Body of pancreas (tissue), 4 donors: ENCODE results near the gene PPP4R1.
A peak's percentile ranks its signal among the peaks of the same experiment; 100 is the strongest.

Source experiments
- CTCF ChIP-seq, 7 experiments: fragments of 450-650 bp in 4 of 7; fragments of 200-600 bp in 3 of 7; sonication (generic) in 3 of 7; IDR thresholded peaks; one replicate each; pipeline ENCODE4 v1.5.1; 2016 to 2019; ENCODE audit warnings: antibody characterized with exemption in 7 of 7
- POLR2A ChIP-seq, 3 donors: fragments of 450-650 bp; IDR thresholded peaks; one replicate each; pipeline ENCODE4 v1.6.1; 2016; ENCODE audit warnings: antibody characterized with exemption in 3 of 3, mild to moderate bottlenecking in 2 of 3

- TF ChIP-seq CTCF (IDR thresholded peaks at IDR 0.05) (peak in 4 of 7 experiments; percentile 18 to 37 (median 26)), POLR2A (IDR thresholded peaks at IDR 0.05) (no peak)
Observed at GRCh38 chr18:9549405-9549804, 65.0 kb downstream of the PPP4R1 start.
